Measurements from ENCODE around the gene GNG8. TPM values are rescaled to one million over a fixed set of nuclear protein-coding genes. Genes with fewer than 3 reads are reported as not detected.

Gene GNG8
- not detected in 2 replicates for total RNA-seq

DNA sequence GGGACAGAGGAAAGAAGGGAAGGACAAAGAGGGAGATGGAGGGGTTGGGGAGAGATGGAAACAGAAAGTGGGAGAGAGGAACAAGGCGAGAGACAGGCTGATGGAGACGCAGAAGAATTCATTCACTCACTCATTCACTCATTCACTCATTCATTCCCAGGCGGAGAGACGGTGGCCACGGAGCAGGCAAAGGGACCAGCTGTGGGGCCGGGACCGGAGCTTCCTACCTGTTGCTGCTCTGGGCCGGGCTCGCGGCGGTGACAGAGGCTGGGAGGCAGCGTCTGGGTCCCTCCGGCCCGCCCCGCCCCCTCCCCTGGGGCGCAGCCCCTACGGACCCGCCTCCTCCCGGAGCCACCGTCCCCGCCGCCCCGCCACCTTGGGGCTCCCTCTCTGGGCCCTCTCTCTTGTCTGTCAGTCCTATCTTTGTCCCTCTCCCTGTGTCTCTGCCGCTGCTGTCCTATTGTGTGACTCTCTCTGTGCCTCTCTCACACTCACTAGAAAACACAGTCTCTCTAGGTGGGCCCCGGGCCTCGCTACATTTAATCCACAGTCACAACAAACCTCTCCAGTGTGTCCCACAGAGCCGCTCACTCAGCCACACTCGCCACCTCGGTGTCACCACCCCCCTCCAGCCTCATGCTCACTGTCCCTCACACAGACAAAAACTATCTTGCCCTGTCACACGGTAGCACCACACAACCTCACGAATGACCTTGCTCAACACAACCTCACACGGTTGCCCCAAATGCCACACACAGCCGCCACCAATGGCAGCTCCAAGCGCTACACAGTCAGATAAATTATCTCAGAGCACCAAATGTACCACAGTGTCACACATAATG, at the start of gene GNG8:
Gene GNG8 (minus strand): TSS at position 283 of the 842 bp plus-strand sequence. CDS start 1,520 bp downstream, outside the sequence.

DNA sequence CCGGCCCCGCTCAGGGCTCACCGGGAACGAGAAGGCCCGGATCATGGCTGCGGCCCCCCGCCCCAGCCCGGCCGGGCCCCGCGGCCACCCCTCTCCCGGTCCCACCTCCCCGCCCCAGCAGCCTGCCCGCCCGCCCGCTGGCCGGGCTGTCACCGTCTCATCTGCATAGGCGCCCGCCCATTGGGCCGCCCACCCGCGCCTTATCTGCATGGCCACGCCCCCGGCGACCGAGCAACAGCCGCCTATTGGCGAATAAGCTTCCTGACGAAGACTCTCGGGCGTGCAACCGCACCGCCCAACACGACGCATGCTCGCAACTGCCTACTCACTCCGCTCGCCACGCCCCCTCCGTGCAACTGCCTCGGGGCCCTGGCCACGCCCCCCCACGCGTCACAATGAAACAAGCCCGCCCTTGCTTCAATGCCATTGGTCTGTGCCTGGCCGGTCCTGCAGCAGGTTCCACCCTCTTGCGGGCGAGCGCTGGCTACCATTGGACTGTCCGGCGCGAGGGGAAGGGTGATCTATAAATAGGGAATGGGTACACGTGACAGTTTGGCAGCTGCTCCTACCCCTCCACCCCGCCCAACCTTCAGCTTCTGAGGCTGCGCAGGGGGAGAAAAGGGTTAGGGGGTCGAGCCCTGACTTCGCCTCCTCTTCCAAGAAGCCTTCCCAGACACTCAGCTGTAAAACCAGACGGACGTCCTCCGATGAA, 25.2 kb upstream of the GNG8 start, which contains the start of gene DACT3:
Gene DACT3 (minus strand): TSS at position 163 of the 712 bp plus-strand sequence. CDS start 118 bp downstream, at position 45.

DNA sequence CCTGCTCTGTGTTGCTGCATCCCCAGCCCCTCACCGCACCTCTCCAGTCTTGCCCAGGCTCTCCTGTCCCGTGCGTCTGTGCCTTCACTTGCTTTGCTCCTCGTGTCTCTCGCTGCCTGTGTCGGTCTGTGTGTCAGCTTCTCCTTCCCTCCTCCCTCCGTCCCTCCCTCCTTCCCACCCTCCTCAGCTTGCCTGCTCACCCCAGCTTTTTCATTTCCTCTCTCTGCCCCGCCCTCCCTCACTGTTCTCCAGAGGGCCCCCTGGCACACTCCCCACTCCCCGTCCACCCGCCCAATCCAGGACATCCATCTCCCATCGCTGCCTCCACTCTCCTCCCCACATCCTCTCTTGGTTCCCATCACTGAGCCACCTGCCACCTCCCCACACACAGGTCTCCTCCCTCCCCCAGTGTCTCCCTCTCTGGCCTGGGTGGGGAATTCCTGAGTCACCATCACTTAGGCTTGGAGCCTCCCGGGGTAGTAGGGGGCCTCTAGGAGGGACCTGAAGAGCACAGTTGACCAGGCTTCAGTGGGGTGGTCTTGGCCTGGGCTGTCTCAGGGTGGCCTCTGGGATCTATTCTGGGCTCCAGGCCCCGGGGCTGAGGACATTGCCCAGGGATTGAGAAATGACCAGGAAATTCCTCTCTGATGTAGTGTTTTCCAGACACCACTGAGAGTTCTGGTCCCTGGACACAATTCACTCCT, 10.9 kb downstream of the GNG8 start, which contains the start of gene PTGIR:
Gene PTGIR (minus strand): TSS at position 132 of the 704 bp plus-strand sequence. CDS start 864 bp downstream, outside the sequence.

DNA sequence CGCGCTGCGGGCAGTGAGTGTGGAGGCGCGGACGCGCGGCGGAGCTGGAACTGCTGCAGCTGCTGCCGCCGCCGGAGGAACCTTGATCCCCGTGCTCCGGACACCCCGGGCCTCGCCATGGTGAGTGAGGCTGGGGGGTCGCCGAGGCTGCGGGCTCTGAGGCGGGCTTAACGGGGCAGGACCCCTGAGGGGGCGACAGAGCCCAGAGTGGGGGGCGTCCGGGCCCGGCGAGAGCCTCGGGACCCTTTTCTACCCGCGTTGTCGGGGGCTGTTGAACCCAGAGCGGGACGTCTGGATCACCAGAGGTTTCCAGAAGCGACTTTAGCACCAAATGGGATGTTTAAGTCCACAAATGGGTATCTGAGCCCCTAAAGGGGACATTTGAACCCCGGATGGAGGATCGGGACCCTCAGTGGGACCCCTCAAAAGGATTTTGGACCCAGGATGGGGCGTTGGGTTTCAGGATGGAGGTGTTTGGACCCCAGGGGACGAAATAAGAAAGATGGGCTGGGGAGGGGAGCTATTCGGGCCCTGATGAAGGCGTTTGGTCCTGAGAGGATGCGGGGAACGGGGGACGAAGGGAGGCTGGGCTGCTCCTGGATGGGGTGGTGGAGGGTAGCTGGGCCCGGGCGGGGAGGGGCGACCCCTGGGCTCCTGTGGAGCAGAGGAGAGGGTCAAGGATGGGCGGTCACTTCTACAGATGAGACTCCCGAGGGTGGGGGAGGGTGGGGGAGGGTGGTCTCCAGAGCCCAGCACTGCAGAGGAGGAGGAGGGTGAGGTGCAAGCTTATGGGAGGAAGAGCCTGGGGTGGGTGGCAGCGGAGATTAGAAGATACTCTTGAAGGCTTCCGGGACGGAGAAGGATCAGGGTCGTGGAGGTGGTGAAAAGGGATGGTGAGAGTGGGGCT, 34.4 kb downstream of the GNG8 start, which contains the start of gene CALM3:
Gene CALM3 (plus strand): TSS at position 13 of the 907 bp plus-strand sequence. CDS start 105 bp downstream, at position 118.

Other genes with a start within 250 kb of the GNG8 start
- gene CCDC8, start 222.6 kb downstream of the GNG8 start, total RNA-seq, result 14.8 and 33.7 TPM in 2 replicates
- 0.13 TPM in 1 of 2 replicates, not detected in the other for gene PNMA8C, start 207.3 kb downstream of the GNG8 start, total RNA-seq
- gene PNMA8A, start 164.6 kb downstream of the GNG8 start, total RNA-seq, result 4.1 and 14.1 TPM in 2 replicates
- 0.81 and 3.3 TPM in 2 replicates for gene PNMA8B, start 140.3 kb downstream of the GNG8 start, total RNA-seq
- 133 and 212 TPM in 2 replicates for gene CALM3, start 34.9 kb downstream of the GNG8 start, total RNA-seq
- gene PTGIR, start 11.1 kb downstream of the GNG8 start, total RNA-seq, result 1.0 TPM in 1 of 2 replicates, not detected in the other
- 0.33 and 1.8 TPM in 2 replicates for gene DACT3, start 25.0 kb upstream of the GNG8 start, total RNA-seq
- gene PRKD2, start 80.9 kb upstream of the GNG8 start, total RNA-seq, result 29.7 and 34.5 TPM in 2 replicates
- 18.4 and 22.8 TPM in 2 replicates for gene FKRP, start 109.9 kb upstream of the GNG8 start, total RNA-seq
- 97.3 and 109 TPM in 2 replicates for gene STRN4, start 110.2 kb upstream of the GNG8 start, total RNA-seq
- 181 and 284 TPM in 2 replicates for gene SLC1A5, start 152.4 kb upstream of the GNG8 start, total RNA-seq
- gene AP2S1, start 214.6 kb upstream of the GNG8 start, total RNA-seq, result 208 and 285 TPM in 2 replicates
- 27.5 and 32.1 TPM in 2 replicates for gene ARHGAP35, start 224.8 kb upstream of the GNG8 start, total RNA-seq

Data from mesangial cell (primary cell).